Trophoblast cell (in vitro differentiated cells and primary cell): ENCODE data around the gene FBRS.
A peak's percentile ranks its signal among the peaks of the same experiment; 100 is the strongest.

Experiments
- DNase-seq, 2 donors: peaks; one replicate each; pipeline ENCODE4 v3.0.0-alpha.2; 2016
- H2AFZ ChIP-seq: 2 replicates; pipeline ENCODE4 v1.6.1; 2013; ENCODE audit warnings: low read length, moderate library complexity, mild to moderate bottlenecking; ENCODE audit not compliant: insufficient read depth, poor library complexity
- H2AK5ac ChIP-seq: 2 replicates; pipeline ENCODE4 v1.6.1; 2013; ENCODE audit warnings: mild to moderate bottlenecking, low read length
- H2BK120ac ChIP-seq: 2 replicates; pipeline ENCODE4 v1.6.1; 2013; ENCODE audit warnings: low read length, mild to moderate bottlenecking, moderate library complexity; ENCODE audit not compliant: insufficient read depth, poor library complexity
- H2BK12ac ChIP-seq: 2 replicates; pipeline ENCODE4 v1.6.1; 2013; ENCODE audit warnings: mild to moderate bottlenecking, low read length, moderate library complexity
- H2BK5ac ChIP-seq: 2 replicates; pipeline ENCODE4 v1.6.1; 2013; ENCODE audit warnings: low read length, low read depth, moderate library complexity, mild to moderate bottlenecking; ENCODE audit not compliant: poor library complexity
- H3K14ac ChIP-seq: 2 replicates; pipeline ENCODE4 v1.6.1; 2013; ENCODE audit warnings: mild to moderate bottlenecking, low read length
- H3K18ac ChIP-seq: 2 replicates; pipeline ENCODE4 v1.6.1; 2013; ENCODE audit warnings: mild to moderate bottlenecking, low read length
- H3K23ac ChIP-seq: 2 replicates; pipeline ENCODE4 v1.6.1; 2013; ENCODE audit warnings: low read length
- H3K27ac ChIP-seq: 2 replicates; pipeline ENCODE4 v1.5.1; 2013; ENCODE audit warnings: low read depth, mild to moderate bottlenecking, inconsistent platforms, low read length, moderate library complexity
- H3K27me3 ChIP-seq: 2 replicates; pipeline ENCODE4 v1.6.1; 2013; ENCODE audit warnings: inconsistent platforms, mild to moderate bottlenecking, low read length, moderate library complexity; ENCODE audit not compliant: insufficient read depth
- H3K36me3 ChIP-seq, 2 experiments: 1 replicate in 1 of 2; 2 replicates in 1 of 2; pipeline ENCODE4 v1.6.1; 2013; ENCODE audit warnings: low read length in 2 of 2, mild to moderate bottlenecking in 2 of 2, moderate library complexity in 1 of 2; ENCODE audit not compliant: insufficient read depth in 2 of 2, control insufficient read depth in 1 of 2
- H3K4ac ChIP-seq: 2 replicates; pipeline ENCODE4 v1.6.1; 2013; ENCODE audit warnings: low read depth, mild to moderate bottlenecking, low read length, moderate library complexity
- H3K4me1 ChIP-seq, 2 experiments: 1 replicate in 1 of 2; 2 replicates in 1 of 2; pipeline ENCODE4 v1.6.1; 2013; ENCODE audit warnings: low read length in 2 of 2, mild to moderate bottlenecking in 2 of 2, moderate library complexity in 1 of 2; ENCODE audit not compliant: insufficient read depth in 2 of 2, control insufficient read depth in 1 of 2
- H3K4me2 ChIP-seq: 2 replicates; pipeline ENCODE4 v1.6.1; 2013; ENCODE audit warnings: inconsistent platforms, mild to moderate bottlenecking, low read length, moderate library complexity
- H3K4me3 ChIP-seq: 2 replicates; pipeline ENCODE4 v1.5.1; 2013; ENCODE audit warnings: mild to moderate bottlenecking, low read depth, low read length, inconsistent platforms
- H3K79me1 ChIP-seq: one replicate; pipeline ENCODE4 v1.6.1; 2013; ENCODE audit warnings: low read length
- H3K79me2 ChIP-seq: 2 replicates; pipeline ENCODE4 v1.6.1; 2013; ENCODE audit warnings: low read length, mild to moderate bottlenecking; ENCODE audit not compliant: control insufficient read depth, insufficient read depth, poor library complexity
- H3K9ac ChIP-seq: 2 replicates; pipeline ENCODE4 v1.6.1; 2013; ENCODE audit warnings: mild to moderate bottlenecking, low read length
- H3K9me3 ChIP-seq: 2 replicates; pipeline ENCODE4 v1.6.1; 2013; ENCODE audit warnings: low read depth, mild to moderate bottlenecking, control low read depth, inconsistent platforms, low read length; ENCODE audit not compliant: insufficient read depth
- H4K12ac ChIP-seq: 2 replicates; pipeline ENCODE4 v1.6.1; 2013; ENCODE audit warnings: low read depth, mild to moderate bottlenecking, low read length, moderate library complexity
- H4K8ac ChIP-seq: 2 replicates; pipeline ENCODE4 v1.6.1; 2013; ENCODE audit warnings: low read depth, mild to moderate bottlenecking, low read length, moderate library complexity
- H4K91ac ChIP-seq: one replicate; pipeline ENCODE4 v1.6.1; 2013; ENCODE audit warnings: low read depth, mild to moderate bottlenecking, low read length, moderate library complexity
- WGBS: extraction: QIAGEN DNeasy Blood & Tissue Kit; methylation state at CpG from one replicate; pipeline ENCODE4 v1.1.7; 2013; ENCODE audit warnings: missing lambda C conversion rate; ENCODE audit not compliant: insufficient read length, insufficient coverage; ENCODE audit errors: extremely low coverage; 5-methylcytosine and 5-hydroxymethylcytosine counted together

Gene FBRS

DNA sequence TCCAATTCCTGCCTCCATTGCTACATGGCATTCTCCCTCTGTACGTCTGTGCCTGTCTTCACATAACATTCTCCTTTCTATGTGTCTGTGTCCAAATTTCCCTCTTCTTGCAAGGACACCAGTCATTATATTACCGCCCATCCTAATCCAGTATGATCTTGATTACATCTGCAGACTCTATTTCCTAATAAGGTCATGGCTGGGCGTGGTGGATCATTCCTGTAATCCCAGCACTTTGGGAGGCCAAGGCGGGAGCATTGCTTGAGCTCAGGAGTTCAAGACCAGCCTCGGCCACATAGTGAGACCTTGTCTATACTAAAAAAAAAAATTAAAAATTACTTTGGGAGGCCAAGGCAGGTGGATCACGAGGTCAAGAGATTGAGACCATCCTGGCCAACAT lies 12.5 kb upstream of the FBRS start:
- Histone ChIP-seq H2AK5ac (no peak overlapping the region), H3K9me3 (peaks cover 1% of the 10 kb centered on the region), H2BK120ac (no peak overlapping the region), H3K79me1 (peaks cover 5% of the 10 kb centered on the region), H3K4me2 (no peak overlapping the region), H2BK12ac (no peak overlapping the region), H2AFZ (no peak overlapping the region), H3K27ac (no peak overlapping the region), H3K27me3 (no peaks in the 10 kb centered on the region), H4K8ac (no peak overlapping the region), H3K14ac (no peak overlapping the region), H3K36me3 (no peaks in the 10 kb centered on the region), H2BK5ac (no peak overlapping the region), H3K4ac (no peak overlapping the region), H3K79me2 (no peaks in the 10 kb centered on the region), H3K4me1 (peaks cover 0 to 4% of the 10 kb centered on the region in 2 experiments), H4K91ac (no peak overlapping the region), H3K4me3 (no peak overlapping the region), H3K9ac (no peak overlapping the region), H3K18ac (no peak overlapping the region), H3K23ac (no peak overlapping the region), H4K12ac (no peak overlapping the region)
- WGBS, result no CpG with 5 or more reads among the region's 6 CpGs
- DNase-seq, result no peak

DNA sequence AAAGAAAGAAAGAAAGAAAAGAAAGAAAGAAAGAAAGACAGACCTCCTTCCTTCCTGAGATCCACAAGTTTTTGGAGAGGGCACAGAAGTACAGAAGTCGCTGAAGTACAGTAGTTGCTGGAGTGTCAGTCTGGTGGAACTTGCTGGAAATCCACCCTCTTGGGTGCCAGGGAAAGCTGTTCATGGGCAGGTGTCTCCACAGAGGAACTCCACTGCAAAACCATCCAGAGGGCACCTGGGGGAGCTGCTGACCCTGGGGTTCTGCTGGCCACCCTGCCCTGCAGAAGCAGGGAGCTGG lies 11.0 kb upstream of the FBRS start:
- Histone ChIP-seq H2BK5ac (no peak overlapping the region), H3K4me1 (peaks cover 2 to 8% of the 10 kb centered on the region in 2 experiments), H3K27ac (no peak overlapping the region), H3K79me2 (peaks cover 7% of the 10 kb centered on the region), H3K36me3 (no peaks in the 10 kb centered on the region), H4K91ac (no peak overlapping the region), H3K4me2 (no peak overlapping the region), H4K8ac (no peak overlapping the region), H3K9ac (no peak overlapping the region), H3K14ac (no peak overlapping the region), H3K4ac (no peak overlapping the region), H3K27me3 (no peaks in the 10 kb centered on the region), H2BK12ac (no peak overlapping the region), H2AK5ac (no peak overlapping the region), H4K12ac (no peak overlapping the region), H3K23ac (no peak overlapping the region), H2BK120ac (no peak overlapping the region), H3K4me3 (no peak overlapping the region), H3K9me3 (peaks cover 1% of the 10 kb centered on the region), H3K79me1 (peaks cover 13% of the 10 kb centered on the region), H3K18ac (no peak overlapping the region), H2AFZ (no peak overlapping the region)
- no peak for DNase-seq
- no CpG with 5 or more reads among the region's 1 CpG for whole genome bisulfite sequencing

GRCh38 chr16:30649725-30650368 lies 8.4 kb upstream of the FBRS start:
- Histone ChIP-seq H3K4me2 (peak overlapping the region; percentile 53), H3K4ac (peak overlapping the region; percentile 56), H3K9ac (no peak overlapping the region), H3K4me3 (no peak overlapping the region), H3K23ac (no peak overlapping the region), H2AFZ (peak overlapping the region; percentile 81), H2BK5ac (peak overlapping the region; percentile 7), H3K36me3 (peaks cover 21% of the 10 kb centered on the region in 2 experiments), H3K9me3 (peaks cover 1% of the 10 kb centered on the region), H4K91ac (peak overlapping the region; percentile 93), H2BK12ac (no peak overlapping the region), H3K79me1 (peaks cover 13% of the 10 kb centered on the region), H3K27ac (no peak overlapping the region), H4K12ac (peak overlapping the region; percentile 98), H3K27me3 (no peaks in the 10 kb centered on the region), H3K4me1 (peaks cover 2 to 8% of the 10 kb centered on the region in 2 experiments), H3K18ac (peak overlapping the region; percentile 16), H3K14ac (peak overlapping the region; percentile 83), H3K79me2 (peaks cover 7% of the 10 kb centered on the region), H2BK120ac (peak overlapping the region; percentile 12), H4K8ac (peak overlapping the region; percentile 99), H2AK5ac (peak overlapping the region; percentile 77)
- no CpG with 5 or more reads among the region's 22 CpGs for WGBS
- DNase-seq, result no peak

DNA sequence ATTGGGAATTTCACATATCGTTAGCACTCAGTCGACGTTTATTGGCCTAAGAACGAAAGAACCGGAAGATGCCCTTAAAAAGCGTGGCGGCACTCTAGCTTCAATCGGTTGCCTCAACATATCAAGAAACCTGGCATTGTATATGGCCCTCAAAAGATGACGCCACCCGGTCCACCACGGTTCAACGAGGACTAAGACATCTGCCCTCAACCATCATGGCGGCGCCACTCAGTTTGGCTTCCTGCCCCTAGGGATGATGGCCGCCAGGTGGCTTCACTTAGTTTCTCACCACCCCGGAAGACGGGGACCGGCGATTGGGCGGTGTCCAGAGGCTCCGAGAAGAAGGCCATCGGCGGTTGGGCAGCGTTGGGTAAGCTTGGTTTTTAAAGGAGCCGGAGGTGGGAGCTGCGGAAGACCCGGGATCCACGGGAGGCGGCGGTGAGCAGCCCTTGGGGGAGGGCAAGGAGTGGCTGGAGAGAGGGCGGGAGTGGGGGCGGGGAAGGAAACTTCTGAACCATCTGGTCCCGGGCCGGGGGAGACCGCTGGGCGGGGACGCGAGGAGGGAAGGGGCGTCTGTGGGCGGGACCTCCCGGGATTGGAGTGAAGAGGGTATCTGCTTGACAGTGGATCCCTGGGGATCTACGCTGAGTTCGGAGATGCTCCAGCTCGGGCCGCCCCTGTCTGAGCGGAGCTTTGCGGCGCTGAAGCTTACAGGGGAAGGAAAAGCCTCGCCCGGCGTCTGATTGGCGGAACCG lies 7.7 kb upstream of the FBRS start, which contains the start of gene PRR14:
Gene PRR14 (plus strand): TSS at position 592 of the 755 bp plus-strand sequence. CDS start 686 bp downstream, outside the sequence.
- peak within 1 kb of the TSS; percentile 81 for H3K4me3 ChIP-seq
- peaks cover 7% of the 10 kb centered on the region for H3K79me2 ChIP-seq
- H3K23ac ChIP-seq, result no peak within 1 kb of the TSS
- H2BK12ac ChIP-seq, result no peak within 1 kb of the TSS
- H3K27me3 ChIP-seq, result no peaks in the 10 kb centered on the region
- peaks cover 28% of the 10 kb centered on the region in 2 experiments for H3K36me3 ChIP-seq
- peak within 1 kb of the TSS; percentile 99 for H4K8ac ChIP-seq
- H3K79me1 ChIP-seq, result peaks cover 13% of the 10 kb centered on the region
- peak within 1 kb of the TSS; percentile 93 for H4K91ac ChIP-seq
- peaks cover 1% of the 10 kb centered on the region for H3K9me3 ChIP-seq
- peak within 1 kb of the TSS; percentile 98 for H3K4me2 ChIP-seq
- peak within 1 kb of the TSS; percentile 98 for H4K12ac ChIP-seq
- H3K4me1 ChIP-seq, result peaks cover 2 to 8% of the 10 kb centered on the region in 2 experiments
- H2BK5ac ChIP-seq, result peak within 1 kb of the TSS; percentile 67
- peak within 1 kb of the TSS; percentile 76 for H3K9ac ChIP-seq
- peak within 1 kb of the TSS; percentile 77 for H2AK5ac ChIP-seq
- WGBS, result no CpG with 5 or more reads among the region's 53 CpGs
- DNase-seq, result peak; percentile 99 to 100
- H2BK120ac ChIP-seq, result peak within 1 kb of the TSS; percentile 47
- H3K27ac ChIP-seq, result peak within 1 kb of the TSS; percentile 42
- peak within 1 kb of the TSS; percentile 81 for H2AFZ ChIP-seq
- H3K4ac ChIP-seq, result peak within 1 kb of the TSS; percentile 56
- H3K18ac ChIP-seq, result peak within 1 kb of the TSS; percentile 57
- peak within 1 kb of the TSS; percentile 83 for H3K14ac ChIP-seq
